Activated CD4-positive, alpha-beta T cell treated with anti-CD3 and anti-CD28 coated beads, Interleukin-2, amount 50 U/mL, for 48 hours (primary cell): ENCODE measurements around the gene SORD.
"Not testable (repeated sequence)": the region's sequence is repeated elsewhere in the genome, so short reads cannot be mapped to it uniquely, and the experiment has no call there.

ENCODE experiments used
- DNase-seq, 2 experiments: peaks; one replicate each; pipeline ENCODE4 v3.0.0-alpha.2; 2020

The SORD gene

DNA sequence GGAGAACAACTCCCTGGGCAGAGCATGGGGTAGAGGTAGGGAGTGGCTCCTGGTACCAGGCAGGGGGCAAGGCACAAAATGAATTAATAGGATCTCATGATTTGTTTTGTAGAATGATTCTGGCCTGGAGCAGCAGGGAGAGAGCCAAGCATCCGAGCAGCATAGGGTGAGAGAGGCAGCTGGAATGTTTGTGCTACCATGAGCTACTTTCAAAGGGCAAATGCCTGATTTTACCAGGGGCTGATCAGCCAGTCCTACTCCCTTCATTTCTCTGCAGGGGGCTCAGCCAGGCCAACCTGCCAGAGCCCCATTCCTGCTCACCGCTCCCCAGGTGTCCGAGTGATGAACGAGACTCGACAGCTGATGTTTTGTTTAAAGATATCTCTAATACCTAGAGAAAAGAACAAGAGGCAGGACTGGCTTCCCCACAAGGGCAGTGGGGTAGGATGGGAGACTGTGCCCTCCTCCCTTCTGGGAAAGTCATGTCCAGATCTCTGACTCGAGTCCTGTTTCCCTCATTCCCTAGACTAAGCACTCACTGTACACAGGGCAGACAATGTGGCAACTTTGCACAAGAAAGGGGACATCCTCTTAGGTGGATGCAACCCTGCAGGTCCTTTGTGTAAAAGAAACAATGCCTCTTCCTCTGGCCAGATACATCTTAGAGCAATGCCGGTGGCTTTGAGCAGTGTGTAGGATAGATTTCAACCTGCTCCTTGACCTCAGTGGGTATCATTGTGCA, 78.1 kb downstream of the SORD start:
- DNase-seq, result no peak

DNA sequence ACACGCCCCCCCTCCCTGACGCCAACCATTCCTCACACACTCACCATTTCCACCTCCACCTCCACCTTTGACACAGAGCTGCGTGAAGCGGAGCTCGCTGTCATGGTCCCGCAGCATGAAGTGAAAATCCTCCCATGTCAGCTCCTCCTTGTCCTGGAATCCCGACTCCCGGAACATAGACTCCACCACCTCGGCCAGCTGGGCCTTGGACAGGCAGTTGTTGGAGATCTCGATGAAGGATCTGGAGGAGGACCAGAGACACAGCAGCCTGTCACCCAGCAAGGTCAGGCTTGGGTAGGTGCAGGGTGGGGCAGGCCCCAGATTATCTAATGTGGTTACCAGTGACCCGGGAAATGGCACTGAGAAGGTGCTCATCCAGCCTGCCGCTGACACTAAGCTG, 78.8 kb downstream of the SORD start:
- no peak for DNase-seq

DNA sequence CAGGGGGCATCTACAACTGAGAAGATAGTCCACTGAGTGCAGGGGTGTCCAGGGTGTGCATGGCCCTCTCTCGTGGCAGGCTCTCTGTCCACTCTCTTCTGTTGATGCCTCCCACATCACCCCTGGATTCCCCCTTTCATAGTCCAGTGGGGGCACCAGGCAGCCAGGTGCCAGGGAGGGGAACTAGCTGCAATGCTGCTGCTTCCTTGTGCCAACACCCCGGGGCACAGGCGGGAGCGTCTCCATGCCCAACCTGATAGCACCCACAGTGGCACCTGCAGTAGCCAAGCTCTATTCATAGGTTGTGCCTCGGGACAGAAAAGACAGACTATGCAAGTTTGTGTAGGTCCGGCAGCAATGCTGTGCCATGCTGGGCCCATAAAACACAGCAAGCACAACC, 79.2 kb downstream of the SORD start:
- DNase-seq, result no peak

DNA sequence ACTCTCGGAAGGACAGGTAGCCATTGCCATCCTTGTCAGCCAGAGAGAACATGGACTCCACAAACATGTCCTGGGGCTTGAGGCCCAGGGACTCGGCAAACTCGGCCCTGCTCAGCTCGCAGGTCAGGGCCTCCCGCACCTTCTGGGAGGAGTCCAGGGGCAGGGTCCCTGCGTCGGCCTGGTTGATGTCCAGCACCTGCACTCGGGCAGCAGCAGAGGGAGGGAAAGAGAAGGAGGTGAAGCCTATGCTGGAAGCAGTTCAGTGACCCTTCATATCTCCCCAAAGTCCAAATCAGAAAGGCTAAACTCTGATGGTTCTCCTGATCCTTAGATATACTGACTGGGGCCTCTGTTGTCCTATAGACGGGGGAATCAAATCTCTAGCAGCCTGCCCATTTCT, 81.2 kb downstream of the SORD start:
- DNase-seq, result not testable (repeated sequence)

DNA sequence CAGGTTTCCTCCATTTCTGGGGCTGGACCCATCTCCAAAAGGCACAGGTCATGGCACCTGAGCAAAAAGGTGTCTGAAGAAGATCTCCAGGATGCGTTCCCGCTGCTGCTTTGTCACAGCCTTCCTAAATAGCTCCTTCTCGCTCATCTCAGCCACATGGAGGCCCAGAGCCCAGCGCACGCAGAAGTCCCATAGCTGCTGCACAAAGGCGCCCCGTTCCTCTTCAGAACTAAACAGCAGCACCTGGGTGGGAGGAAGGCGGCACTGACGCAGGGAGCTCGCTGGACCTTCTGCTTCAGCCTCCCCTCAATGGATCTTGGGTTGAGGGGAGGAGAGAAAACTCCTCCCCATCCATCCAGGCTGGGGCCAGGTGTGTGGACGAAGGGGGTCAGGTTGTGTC, 82.6 kb downstream of the SORD start:
- DNase-seq, result no peak

DNA sequence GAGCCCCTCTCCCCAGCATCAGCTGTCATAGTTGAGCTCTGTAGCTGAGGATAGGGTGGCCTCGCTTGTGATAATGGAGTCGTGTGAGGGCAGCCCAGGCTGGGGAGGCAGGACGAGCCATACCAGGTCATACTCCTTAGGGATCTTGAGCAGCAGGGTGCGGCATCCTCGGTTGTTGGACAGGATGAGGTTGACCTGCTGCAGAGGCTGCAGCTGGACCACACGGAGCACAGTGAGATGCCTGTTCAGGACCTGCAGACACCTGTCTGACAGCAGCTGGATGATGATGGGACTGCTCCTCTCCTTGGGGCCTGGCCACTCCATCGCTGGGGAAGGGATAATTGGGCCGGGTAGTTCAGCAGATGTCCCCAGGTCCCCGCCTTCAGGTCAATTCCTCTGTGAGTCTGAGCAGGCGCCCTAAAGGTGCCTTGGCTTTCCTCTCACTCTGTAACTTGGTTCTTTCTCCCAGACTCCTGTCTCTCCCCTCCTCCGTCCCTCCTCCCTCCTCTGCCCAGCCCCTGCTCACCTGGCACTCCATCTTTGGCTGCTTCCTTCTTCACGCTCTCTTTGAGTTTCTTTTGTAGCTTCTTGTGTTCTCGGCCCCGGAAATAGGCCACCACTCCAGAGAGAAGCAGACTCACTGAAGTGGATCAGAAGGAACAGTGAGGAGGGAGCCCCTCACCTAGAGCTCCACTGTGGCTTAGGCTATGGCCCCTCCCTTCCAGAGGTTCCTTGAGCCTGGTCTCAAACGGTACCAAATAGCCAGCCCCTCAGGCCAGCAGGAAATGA, 83.2 kb downstream of the SORD start:
- no peak for DNase-seq

DNA sequence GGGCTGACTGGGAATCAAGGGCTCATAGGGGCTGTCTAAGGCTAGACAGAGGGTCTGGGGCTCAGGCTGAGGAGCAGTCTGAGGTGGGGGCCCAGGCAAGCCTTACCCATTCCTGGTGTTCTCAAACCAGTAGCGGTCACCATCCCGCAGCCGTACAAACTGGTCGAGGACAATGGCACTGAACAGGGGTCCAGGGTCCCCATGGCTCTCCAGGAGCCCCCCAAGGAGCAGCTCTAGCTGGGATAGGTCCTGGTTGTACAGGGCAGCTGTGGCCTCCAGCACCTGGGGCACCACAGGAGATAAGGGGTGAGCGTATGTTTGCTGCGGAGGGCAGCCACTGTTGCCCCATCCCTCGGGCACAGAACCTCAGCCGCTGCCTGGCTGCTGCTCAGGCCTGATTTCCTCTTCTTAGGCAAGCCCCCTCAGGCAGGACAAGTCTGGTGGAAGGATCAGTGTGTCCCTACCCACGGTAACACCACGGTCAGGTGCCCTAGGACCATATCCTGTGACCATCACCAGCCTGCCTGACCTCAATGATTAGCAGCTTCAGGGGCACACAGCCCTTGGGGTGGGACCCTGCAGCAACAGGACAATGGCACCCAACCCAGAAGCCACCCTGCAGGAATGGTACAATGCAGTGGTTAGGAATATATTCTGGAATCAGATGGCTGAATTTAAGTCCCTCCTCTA, 85.1 kb downstream of the SORD start:
- DNase-seq, result no peak

DNA sequence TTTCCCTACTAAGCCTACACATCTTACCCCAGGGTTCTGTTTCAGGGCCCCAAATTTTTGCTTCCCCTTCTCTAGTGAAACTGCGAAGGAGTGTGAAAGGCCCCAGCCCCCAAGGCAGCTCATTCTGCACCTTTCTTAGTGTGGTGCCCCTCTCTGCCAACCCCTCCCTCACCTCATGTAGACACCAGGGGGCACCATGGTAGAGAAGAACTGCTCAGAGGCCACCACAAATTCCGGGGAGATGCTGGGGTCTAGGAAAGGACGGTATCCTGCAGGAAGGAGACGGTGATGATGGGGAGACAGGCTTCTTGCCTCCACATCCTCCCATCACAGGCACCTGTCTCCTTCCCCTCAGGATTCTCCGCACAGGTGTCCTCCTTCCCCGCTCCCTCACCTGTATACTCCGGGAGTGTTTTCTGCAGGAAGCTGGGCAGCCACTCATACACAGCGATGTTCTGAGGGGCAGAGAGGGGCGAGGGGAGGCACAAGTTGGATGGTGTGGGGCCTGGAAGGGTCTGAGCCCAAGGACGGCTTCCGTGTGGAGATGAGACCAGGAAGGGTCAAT, 87.3 kb downstream of the SORD start:
- no peak for DNase-seq

DNA sequence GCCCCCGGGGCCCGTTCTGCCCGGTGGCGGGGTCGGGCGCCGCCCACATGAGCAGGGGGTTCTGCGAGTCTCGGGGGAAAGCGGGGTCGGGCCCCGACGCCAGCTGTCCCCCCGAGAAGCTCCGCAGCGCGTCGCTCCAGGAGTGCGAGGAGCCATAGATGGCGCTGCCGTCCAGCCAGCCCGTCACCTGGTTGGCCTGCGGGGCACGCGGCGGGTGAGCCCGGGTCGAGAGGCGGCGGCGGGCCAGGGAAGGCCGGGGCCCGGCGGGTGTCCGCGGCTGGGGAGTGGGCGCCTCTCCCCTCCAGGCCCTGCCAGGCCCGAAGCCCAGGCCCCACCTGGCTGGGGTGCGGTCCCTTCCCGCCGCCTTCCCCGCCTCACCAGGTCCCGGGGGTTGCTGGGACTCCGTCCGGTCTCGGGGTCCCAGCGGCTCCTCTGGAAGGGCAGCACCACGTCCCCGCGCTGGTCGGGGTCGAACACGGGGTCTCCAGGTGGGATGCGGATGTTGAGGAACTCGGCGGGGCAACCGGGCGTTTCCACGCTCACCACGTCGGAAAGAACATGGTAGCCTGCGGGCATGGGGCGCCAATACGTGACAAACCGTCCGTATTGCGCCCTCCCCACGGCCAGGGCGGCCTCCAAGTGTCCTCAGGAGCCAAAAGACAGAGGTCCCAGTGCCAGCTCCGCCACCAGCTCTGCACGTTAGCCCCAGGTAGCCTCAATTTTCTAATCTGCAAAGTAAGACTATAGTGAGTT, 88.6 kb downstream of the SORD start:
- no peak for DNase-seq

DNA sequence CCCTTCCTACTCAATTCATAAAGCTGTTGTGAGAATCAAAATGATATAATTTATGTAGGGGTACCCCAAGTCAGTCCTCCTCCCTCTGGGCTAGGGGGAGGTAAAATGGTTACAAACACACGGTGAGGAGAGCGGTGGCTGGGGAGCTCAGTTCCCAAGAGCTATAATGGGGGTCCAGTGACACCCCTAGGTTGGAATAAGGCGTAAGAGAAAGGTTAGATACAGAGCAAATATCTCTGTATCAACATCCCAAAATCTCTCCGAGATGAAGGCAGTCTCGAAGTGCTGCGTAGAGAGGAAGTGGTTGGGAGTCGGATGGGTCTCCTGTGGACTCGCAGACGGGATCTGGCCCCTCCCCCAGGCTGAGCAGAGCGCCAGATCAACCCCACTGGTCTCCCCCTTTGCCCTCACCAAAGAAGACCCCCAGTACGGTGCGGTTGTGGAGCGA, 89.2 kb downstream of the SORD start:
- DNase-seq, result peak in 1 of 2 experiments; percentile 13

DNA sequence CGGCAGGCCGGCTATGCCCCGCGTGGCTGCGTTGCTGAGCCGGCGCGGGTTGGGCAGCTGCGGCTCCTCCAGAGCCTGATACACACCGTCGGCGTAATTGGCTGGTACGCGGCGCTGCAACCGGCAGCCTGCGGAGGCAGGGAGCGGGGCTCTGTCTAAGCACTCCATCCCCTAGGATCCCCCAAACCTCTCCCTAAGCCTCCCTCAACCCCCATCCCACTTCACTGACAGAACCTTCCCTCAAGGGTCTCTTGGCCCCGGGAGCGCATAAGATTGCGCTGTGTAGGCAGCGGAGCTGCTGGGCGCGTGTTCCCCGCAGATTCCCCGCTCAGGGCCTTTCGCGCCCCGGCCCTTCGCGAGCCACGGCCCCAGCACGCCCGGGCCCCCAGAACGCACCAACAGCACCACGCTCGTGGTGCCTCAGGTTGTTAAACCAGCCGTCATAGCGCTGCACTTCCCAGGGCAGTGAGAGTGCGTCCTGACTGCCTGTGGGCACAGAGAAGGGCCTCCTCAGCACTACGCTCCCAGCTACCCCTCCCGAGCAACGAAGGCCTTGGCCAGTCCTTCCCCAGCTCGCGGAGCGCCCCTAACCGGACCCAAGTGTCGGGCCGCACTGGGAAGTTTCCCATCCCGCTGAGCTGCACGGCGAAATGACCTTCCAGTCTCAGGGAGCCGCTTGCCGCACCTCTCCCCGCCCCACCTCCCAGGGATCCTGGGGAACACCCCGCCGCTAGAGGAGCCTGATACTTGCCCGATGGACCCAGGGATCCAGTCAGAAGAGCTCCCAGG, 89.8 kb downstream of the SORD start:
- DNase-seq, result no peak

DNA sequence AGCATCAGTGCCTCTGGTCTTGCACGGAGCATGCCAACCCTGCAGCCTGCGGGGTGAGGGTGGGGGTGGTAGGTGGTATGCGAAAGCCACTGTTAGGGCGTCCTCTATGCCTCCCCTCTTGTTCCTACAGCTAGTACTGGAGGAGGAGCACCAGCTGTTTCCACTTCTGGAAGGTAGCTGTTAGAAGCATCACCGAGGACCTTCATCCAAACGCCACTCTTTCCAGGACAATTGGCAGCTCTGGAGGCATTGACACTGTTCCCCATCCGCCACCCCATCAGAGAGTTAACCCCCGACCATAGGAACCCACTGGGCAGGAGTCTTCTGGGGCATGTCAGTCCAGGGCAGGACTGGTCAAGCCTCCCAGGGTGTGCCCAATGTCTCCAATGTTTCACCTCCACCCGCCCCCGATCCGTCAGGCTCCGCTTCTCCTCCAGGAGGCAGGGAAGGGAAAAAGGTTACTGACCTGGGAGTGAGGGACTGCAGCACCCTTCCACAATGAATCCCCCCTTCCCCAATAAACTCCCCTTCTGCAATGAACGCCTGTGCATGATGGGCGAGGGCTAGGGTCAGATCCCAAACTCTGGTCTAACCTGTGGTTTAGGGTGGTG, 90.5 kb downstream of the SORD start:
- DNase-seq, result no peak

DNA sequence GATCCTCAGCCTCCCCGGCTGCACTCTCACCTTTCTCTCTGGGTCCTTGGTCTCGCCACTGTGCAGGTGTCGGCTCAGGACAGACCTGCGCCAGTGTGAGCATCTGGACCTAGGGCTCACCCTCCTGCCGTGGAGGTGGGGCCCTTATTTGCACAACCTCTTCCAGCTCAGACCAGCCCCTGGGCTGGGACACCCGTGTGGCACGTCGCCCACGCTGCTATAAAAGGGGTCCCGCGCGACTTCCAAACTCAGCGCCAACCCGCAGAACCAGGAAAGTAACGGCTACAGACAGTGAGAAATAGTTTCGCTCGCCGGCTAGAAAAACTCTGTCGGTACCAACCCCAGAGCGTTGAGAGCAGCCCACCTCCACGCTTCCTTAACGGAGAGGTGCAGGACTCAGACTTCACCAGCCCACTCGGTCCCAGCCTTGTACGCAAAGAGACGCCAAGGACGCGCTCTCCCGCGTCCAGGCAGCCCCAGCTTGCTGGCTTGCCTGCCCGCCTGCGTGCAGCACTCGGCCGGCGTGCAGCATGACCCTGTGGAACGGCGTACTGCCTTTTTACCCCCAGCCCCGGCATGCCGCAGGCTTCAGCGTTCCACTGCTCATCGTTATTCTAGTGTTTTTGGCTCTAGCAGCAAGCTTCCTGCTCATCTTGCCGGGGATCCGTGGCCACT, 91.2 kb downstream of the SORD start, which contains the start of the genes DUOX2 and DUOXA2:
Gene DUOX2 (minus strand): TSS at position 97 of the 675 bp plus-strand sequence. CDS start 761 bp downstream, outside the sequence.
Gene DUOXA2 (plus strand): TSS at position 251 of the 675 bp plus-strand sequence. CDS start 280 bp downstream, at position 531.
- no peak for DNase-seq

DNA sequence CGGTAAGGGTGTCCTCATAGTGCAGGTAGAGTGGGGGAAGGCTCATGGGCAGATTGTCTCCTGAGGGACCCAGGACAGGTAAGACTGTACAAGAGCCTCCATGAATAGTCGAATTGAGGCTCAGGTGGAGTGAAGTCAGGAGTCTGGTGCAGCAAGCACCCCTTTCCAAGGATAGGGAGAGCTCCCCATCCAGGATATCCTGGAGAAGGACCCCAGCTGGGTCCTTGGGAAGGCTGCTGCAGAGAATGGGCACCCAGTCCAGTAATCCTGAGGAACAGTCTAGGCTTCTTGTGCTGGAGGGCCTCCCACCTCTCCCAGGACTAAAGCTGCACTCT, 91.7 kb downstream of the SORD start:
- DNase-seq, result no peak

DNA sequence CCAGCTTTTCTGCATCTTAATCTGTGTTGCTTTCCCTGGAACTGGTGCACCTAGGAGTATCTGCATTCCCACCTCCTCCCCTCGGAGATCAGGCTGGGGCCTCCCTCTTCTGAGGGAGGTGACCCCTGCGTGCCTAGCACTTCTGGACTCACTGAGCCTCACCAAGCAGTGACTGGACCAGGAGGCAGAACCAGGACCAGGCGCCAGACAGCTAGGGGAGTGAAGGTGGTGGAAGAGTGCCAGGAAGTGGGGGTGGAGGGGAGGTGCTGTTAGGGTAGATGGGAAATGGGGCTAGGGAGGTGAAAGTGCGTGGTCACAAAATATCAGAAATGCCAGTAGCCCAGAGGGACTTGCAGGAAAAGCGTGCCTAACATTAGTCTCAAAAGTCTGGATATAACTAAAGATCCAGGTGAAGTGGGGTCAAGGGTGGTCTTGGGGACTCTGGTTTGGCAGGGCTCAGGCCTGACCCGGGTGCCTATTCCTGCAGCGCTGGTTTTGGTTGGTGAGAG, 92.4 kb downstream of the SORD start:
- DNase-seq, result no peak

DNA sequence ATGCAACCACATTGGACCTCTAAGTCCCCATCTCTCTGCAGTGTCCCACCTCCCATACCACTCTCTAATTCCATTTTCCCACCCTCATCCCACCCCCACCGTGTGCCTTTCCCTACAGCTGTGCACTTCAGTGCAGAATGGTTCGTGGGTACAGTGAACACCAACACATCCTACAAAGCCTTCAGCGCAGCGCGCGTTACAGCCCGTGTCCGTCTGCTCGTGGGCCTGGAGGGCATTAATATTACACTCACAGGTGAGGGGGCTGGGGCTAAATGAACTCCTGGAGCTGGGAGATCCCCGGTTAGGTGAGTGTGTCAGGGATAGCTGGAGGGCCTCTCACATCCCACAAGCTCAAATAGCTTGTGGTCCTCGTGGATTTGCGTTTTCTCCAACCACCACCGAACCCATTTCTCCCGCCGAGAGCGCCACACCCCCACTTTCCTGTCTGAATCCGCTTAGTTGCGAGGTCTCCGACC, 93.0 kb downstream of the SORD start:
- no peak for DNase-seq

DNA sequence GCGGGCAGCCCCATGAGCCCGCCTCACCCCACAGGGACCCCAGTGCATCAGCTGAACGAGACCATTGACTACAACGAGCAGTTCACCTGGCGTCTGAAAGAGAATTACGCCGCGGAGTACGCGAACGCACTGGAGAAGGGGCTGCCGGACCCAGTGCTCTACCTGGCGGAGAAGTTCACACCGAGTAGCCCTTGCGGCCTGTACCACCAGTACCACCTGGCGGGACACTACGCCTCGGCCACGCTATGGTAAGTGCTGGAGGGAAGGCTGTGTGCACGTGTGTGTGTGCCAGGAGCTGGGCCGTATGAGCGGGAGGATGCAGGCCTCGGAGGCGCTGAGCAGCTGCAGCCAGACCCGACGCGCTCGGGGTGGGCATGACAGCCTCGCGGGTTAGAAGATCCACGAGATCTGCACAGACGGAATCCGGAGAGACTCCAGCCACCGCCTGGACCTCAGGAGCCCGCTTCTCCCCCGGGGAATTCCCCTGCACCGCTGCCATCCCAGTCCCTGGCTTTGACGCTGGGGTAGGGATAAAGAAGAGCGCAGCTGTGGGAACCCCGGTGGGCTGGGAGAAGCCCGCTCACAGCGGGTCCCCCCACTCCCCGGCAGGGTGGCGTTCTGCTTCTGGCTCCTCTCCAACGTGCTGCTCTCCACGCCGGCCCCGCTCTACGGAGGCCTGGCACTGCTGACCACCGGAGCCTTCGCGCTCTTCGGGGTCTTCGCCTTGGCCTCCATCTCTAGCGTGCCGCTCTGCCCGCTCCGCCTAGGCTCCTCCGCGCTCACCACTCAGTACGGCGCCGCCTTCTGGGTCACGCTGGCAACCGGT, 93.7 kb downstream of the SORD start:
- DNase-seq, result no peak

DNA sequence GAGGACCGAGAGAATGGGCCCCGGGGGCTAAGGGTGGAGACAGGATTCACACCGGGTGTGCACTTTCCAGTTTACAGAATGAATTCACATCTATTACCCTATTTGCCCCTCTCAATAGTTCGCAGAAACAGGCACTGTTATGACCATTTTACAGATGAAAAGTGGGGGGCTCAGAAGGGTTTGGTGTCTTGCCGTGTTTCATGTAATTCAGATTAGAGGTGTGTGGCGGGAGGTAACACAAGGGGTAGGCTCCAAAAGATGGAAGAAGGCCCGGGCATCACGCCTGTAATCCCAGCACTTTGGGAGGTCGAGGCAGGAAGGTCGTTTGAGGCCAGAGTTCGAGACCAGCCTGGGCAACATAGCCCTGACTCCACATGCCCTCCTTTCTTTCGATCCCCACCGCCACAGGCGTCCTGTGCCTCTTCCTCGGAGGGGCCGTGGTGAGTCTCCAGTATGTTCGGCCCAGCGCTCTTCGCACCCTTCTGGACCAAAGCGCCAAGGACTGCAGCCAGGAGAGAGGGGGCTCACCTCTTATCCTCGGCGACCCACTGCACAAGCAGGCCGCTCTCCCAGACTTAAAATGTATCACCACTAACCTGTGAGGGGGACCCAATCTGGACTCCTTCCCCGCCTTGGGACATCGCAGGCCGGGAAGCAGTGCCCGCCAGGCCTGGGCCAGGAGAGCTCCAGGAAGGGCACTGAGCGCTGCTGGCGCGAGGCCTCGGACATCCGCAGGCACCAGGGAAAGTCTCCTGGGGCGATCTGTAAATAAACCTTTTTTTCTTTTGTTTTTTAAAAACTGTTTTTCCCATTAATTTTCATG, 94.5 kb downstream of the SORD start:
- DNase-seq, result no peak
